ENCODE results near the gene MBP.

Gene MBP

GRCh38 chr18:77133835-77134496 is 1.4 kb upstream of the MBP start:
- no peak for DNase-seq (ENCODE audit: low read depth)

GRCh38 chr18:77133051-77133834 is 660 bp upstream of the MBP start:
- no peak for DNase-seq (ENCODE audit: low read depth)

- DNase-seq (ENCODE audit: low read depth) = no peak
Observed at GRCh38 chr18:77131652-77132368, 773 bp downstream of the MBP start.

GRCh38 chr18:77131100-77131651 is 1.4 kb downstream of the MBP start:
- no peak for DNase-seq (ENCODE audit: low read depth)

GRCh38 chr18:77130229-77131099 is 2.1 kb downstream of the MBP start:
- DNase-seq (ENCODE audit: low read depth) = no peak

GRCh38 chr18:77129150-77129551 is 3.4 kb downstream of the MBP start:
- DNase-seq (ENCODE audit: low read depth) = peak; percentile 87

- DNase-seq (ENCODE audit: low read depth) = peak; percentile 87
Observed at GRCh38 chr18:77127769-77128671, 4.6 kb downstream of the MBP start.

DNA sequence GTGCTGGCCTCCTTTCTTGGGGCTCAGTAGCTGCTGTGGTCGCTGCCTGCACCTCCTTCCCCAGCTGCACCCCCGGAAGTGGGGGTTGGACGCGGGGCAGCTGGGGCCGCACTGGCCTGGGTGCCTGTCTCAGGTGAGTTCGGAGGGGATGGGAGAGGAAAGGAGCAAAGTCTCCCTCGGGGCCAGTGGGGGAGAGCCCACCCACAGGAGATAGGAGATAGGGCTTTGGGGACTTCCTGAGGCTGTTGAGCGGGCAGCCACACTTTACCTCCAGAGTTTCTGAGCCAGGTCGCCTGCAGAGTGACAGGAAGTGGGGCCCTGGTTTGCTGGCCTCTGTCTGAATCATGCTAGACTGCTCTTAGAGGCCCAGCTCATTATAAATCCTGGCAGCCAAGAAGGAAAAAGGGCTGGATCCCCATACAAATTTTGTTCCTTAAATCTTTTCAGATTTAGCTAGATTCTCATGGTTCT is 8.1 kb downstream of the MBP start:
- DNase-seq (ENCODE audit: low read depth) = no peak

DNA sequence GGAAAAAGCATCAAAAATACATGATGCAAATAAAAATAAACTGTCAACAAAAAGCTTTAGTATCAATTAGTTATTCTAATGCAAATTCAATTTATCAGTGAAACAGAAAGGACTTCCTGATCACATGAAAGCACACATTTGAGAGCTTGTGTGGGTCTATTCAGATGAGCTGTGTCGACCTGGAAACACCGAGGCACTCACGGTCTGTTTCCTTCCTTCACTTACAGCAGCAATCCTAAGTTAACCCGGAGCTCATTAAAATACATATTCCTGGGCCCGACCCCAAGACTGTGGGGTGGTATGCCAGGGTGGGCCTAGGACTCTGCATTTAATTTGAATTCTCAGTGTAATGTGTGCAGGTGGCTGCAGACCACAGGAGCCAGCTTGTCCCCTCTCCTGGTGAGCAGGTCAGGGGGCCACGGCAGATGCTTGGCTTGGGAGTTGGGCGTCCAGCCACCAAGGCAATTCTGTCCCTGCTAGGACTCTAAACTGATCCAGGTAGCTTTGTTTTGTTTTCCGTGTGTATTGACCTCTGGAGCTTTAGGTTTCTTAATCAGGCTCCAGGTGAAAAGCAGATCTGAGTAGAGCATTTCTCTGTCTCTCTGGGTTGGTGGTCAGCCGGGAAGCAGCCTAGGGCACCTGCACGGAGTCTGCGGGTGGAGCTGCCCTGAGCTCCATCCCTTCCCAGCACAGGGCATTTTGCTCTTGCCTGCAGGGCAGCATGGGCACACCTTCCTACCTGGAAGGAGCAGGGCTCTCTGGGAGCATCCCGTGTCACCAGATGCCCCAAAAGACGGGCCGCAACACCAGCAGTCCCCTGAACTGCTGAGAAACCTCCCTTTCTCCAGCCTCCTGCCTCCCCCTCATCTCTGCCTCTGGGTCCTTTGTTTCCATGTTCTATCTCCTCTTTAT is 9.0 kb downstream of the MBP start:
- DNase-seq (ENCODE audit: low read depth) = no peak

DNA sequence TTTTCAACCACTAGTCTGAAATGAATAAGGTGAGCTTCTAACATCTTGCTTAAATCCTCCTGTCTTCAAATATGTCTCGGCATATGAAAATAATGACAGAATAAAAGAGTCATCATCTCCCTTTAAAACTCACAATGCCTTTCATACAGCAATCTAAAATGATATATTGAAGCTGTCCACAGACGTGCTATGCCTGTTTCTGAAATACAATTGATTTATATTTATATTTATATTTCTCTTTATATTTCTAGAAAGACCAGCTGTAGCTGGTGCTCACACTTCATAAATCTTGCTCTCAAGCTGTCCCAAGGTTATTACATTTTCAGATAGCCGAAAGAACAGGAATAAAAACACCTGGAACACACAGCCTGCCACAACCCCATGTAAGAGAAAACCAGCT is 11.1 kb downstream of the MBP start:
- DNase-seq (ENCODE audit: low read depth) = no peak

GRCh38 chr18:77119851-77120491 is 12.6 kb downstream of the MBP start:
- no peak for DNase-seq (ENCODE audit: low read depth)

DNA sequence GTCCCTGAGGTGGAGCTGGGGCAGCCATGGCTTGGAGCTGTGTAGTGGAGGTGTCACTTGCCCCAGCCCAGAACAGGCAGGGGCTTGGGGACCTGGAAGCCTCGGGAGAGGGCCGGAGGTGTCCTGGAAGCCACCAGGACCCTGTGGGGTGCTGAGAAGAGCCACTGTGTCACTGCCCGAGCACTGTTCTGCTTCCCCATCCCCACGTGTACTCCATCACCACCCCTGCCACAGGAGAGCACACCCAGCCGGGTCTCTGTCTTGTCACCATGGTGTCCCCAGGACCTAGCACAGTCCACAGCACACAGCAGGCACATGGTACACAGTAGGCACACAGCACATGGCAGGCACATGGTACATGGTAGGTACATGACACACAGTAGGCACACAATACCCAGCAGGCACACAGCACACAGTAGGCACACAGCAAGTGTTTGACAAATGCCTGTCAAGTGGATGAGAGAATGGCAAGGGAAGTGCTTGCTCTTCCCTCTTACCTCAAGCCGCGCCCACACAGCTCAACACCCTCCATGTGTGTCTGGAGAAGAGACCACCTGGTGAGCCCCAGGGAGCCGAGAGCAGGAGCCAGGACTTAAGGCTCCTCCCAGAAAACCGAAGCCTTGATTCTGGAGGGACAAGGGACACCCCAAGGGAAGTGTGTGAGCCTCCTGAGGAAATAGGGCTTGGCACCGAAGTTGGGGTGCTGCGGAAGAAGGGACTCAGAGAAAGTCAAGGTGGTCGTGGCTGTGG is 13.3 kb downstream of the MBP start:
- DNase-seq (ENCODE audit: low read depth) = no peak

DNA sequence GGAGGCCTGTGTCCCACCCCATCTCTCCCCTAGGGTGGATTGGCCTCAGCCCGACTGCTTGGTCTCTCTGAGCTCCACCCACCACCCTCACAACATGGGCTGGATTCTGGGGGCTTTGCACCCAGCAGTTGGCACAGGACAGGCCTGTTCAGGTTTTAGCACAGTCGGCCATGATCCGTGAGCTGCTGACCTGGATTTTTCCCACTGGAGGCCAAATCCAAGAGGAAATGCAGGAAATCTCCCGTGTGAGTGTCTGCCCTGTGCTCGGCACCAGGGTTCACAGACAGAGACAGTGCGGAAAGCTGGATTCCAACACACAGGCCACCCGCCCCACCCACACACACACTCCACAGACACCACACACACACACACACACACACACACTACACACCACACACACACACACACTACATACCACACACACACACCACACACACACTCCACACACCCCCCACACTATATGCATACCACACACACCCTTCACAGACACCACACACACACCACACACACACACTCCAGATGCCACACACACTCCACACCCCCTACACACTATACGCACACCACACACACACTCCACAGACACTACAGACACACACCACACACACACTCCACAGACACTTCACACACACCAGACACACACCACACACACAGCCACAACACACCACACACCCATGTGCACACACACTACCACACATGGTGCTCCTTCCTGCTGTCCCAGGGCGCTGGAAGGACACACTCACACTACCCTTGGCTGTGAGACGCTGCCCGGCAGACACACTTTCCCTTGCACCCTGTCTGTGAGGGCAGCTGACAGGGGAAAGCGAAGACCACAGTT is 14.1 kb downstream of the MBP start:
- DNase-seq (ENCODE audit: low read depth) = no peak

DNA sequence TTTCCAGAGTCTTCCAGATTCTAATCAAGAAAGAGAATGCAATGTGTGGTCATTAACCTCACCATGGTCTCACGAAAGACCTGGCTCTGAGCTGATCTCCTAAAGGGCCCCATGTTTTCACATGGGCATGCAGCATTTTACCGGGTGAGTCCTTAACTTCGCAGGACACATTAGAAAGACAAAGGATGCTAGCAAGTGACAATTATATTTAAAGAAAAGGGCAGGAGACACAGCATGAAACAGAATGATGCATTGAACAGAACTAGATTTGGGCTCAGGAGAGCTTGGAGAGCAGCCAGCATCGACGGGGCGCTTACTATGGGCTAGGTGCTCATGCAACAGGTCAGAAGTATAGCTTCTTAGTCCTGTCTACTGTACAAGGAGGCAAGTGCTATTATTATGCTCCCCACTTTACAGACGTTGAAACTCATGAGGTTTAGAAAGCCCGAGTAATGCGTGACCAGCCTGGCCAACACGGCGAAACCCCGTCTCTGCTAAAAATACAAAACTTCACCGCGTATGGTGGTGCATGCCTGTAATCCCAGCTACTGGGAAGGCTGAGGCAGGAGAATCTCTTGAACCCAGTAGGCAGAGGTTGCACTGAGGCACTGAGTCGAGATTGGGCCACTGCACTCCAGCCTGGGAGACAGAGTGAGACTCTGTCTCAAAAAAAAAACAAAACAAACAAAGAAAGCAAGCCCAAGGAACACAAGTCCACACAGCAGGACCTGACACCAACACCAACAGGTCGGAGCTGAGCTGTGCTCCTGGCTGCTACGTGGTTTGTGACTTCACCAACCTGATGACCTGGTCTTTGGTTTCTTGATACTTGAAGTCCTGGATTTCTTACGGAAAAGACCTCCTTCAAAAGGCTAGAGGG is 16.1 kb downstream of the MBP start:
- no peak for DNase-seq (ENCODE audit: low read depth)

DNA sequence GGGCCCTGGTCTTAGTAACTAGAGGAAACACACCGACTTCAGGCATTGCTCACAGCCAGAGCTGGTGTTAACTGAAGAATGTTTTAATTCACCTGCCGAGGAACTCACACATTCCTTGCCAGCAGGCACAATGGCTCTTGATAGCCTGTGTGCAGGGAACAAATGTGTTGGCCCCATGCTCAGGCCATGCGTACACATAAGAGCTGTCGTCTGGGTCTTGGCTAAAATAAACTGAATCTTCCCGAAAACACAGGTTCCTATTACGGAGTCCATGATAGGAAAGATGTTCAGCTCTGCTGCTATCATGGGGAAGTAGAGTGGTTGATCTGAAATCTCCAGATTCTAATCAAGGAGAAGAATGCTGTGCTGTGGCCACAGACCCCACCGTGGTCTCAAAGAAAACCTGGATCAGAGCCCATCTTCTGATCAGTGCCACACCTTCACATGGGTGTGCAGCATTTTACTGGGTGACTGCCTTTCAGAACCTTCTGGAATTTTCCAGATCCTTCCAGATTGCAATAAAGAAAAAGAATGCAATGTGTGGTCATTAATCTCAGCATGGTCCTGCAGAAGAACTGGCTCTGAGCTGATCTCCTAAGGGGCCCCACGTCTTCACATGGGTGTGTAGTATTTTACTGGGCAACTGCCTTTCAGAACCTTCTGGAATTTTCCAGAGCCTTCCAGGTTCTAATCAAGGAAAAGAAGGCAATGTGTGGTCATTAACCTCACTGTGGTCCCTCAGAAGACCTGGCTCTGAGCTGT is 17.2 kb downstream of the MBP start:
- no peak for DNase-seq (ENCODE audit: low read depth)

All from GM04504 (cell line).